ENCODE results near the gene LPCAT3. TPM values are rescaled to one million over a fixed set of nuclear protein-coding genes. Genes with fewer than 3 reads are reported as not detected.

The LPCAT3 gene, protein sequence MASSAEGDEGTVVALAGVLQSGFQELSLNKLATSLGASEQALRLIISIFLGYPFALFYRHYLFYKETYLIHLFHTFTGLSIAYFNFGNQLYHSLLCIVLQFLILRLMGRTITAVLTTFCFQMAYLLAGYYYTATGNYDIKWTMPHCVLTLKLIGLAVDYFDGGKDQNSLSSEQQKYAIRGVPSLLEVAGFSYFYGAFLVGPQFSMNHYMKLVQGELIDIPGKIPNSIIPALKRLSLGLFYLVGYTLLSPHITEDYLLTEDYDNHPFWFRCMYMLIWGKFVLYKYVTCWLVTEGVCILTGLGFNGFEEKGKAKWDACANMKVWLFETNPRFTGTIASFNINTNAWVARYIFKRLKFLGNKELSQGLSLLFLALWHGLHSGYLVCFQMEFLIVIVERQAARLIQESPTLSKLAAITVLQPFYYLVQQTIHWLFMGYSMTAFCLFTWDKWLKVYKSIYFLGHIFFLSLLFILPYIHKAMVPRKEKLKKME
- 10 to 100 TPM; 14.0 to 22.2 (median 19.2) TPM for total RNA-seq
- polyA plus RNA-seq = 17.8 TPM
- long read RNA-seq, donor 1, transcript LPCAT3-201 (13 exons, 2,268 nt) = major isoform, 37 of 47 reads
- long read RNA-seq, donor 1, partial matches to known transcripts = 5 of 47 reads
- long read RNA-seq, donor 1, other reads (novel, unspliced or antisense) = 5 of 47 reads
- long read RNA-seq, donor 2, transcript LPCAT3-201 (13 exons, 2,268 nt) = major isoform, 6 of 6 reads
- long read RNA-seq, donor 2, partial matches to known transcripts = 0 of 6 reads
- long read RNA-seq, donor 2, other reads (novel, unspliced or antisense) = 0 of 6 reads
- long read RNA-seq, donor 3, transcript LPCAT3-201 (13 exons, 2,268 nt) = major isoform, 97 of 120 reads
- long read RNA-seq, donor 3, partial matches to known transcripts = 12 of 120 reads
- long read RNA-seq, donor 3, other reads (novel, unspliced or antisense) = 11 of 120 reads
- long read RNA-seq, donor 4, transcript LPCAT3-201 (13 exons, 2,268 nt) = major isoform, 28 of 31 reads
- long read RNA-seq, donor 4, partial matches to known transcripts = 0 of 31 reads
- long read RNA-seq, donor 4, other reads (novel, unspliced or antisense) = 2 of 31 reads

DNA sequence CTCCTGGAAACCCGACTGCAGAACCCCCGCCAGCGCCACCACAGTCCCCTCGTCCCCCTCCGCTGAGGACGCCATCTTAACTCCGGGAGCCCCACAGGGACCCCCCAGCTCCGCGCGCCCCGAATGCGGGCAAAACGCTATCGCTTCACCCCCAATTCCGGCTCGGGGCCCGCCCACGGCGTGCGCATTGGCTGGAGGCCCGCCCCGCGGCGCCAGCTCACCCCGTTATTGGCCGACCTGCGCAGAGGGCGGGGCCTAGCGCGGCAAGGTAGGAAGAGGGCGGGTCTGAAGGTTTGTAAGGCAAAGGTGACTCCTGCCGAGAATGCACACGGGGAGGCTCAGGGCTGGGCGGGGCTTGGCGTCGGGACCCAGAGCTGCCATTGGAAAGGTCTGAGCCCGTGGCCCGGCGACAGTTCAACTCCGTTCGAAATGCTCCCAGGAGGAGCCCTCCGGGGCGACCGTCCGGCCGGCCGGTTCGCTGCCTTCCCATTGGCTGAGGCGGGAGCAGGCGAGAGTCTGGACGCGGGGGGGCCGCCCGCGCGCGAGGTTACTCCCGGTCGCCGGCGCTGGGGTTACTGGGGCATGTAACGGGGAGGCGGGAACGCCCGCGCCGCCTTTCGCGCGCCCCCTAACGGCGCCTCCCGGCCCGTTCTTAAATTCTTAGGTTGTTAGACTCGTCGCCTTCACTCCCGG, at the start of gene LPCAT3:
LPCAT3 (minus strand) TSS at position 127 of the 693 bp plus-strand sequence; CDS start at position 75, 52 bp downstream.
- ATAC-seq (peak; percentile 98), DNase-seq (peak; percentile 98 to 99 (median 99))
- Histone ChIP-seq H3K4me3 (ENCODE audit: low read length) (peak within 1 kb of the TSS; percentile 50), H3K4me1 (ENCODE audit: control insufficient read depth, insufficient read depth, low read length) (no peaks in the 10 kb centered on the region), H3K27ac (ENCODE audit: low read length) (peak within 1 kb of the TSS; percentile 93), H3K9me3 (ENCODE audit: control insufficient read depth, low read length) (no peaks in the 10 kb centered on the region), H3K27me3 (ENCODE audit: control insufficient read depth, insufficient read depth) (no peaks in the 10 kb centered on the region)
- intact Hi-C loops (cut with DNase I) = loop anchor here in 1 of 4 donors (5.0 kb wide), 1 partner anchor 46 kb away; the partner anchor contains the start of genes EMG1 and PHB2
- WGBS = under 1% methylated on average over 77 of the region's 77 CpGs

DNA sequence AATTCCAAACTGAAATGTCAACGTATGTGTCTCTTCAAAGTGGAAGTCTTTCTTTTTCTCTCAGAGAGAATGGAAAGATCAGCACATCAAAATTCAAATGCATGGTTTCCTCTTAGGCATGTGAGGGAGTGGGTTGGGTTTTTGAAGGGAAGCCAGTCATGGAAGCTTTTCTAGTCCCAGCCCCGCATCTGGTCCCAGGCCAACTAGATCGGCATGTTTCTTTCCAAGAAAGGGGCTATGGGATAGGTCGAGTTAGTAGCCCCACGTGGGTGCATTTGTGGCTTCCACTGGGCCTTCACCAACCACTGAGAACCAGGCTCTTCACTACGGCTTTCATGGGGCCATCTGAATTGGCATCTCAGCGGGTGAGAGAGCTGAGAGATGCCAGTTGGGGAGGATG, 48.8 kb upstream of the LPCAT3 start:
- no peak for DNase-seq
- peaks cover 11% of the 10 kb centered on the region for H3K4me1 ChIP-seq (ENCODE audit: control insufficient read depth, insufficient read depth, low read length)
- 81% methylated on average over 7 of the region's 7 CpGs for WGBS
- no peaks in the 10 kb centered on the region for H3K27me3 ChIP-seq (ENCODE audit: control insufficient read depth, insufficient read depth)
- H3K4me3 ChIP-seq (ENCODE audit: low read length) = no peak overlapping the region
- H3K27ac ChIP-seq (ENCODE audit: low read length) = no peak overlapping the region
- intact Hi-C loops (cut with DNase I) = no loop called here
- no peak for ATAC-seq
- H3K9me3 ChIP-seq (ENCODE audit: control insufficient read depth, low read length) = no peaks in the 10 kb centered on the region

DNA sequence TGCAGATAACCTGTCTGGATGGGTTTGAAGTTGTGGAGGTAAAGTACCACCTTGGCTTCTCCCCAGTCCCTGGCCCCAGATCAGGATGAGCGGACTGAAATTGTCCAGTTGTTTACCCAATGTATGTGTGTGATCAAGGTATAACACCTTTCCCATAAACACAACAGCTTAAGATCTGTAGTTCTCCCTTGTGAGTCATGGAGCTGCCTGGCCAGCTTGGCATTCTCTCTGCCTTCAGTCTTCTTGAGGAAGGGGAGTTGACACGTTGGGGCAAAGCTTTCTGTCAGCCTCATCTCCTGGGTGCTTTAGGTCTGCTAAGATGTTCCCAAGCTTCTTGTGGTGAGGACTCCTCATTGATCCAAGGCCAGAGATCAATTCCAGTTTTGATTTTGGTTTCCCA, 48.3 kb upstream of the LPCAT3 start:
- no peak for ATAC-seq
- Histone ChIP-seq H3K27me3 (ENCODE audit: control insufficient read depth, insufficient read depth) (no peaks in the 10 kb centered on the region), H3K9me3 (ENCODE audit: control insufficient read depth, low read length) (no peaks in the 10 kb centered on the region), H3K27ac (ENCODE audit: low read length) (no peak overlapping the region), H3K4me3 (ENCODE audit: low read length) (no peak overlapping the region), H3K4me1 (ENCODE audit: control insufficient read depth, insufficient read depth, low read length) (peaks cover 11% of the 10 kb centered on the region)
- intact Hi-C loops (cut with DNase I) = no loop called here
- DNase-seq = no peak
- 94% methylated on average over 2 of the region's 2 CpGs for WGBS

DNA sequence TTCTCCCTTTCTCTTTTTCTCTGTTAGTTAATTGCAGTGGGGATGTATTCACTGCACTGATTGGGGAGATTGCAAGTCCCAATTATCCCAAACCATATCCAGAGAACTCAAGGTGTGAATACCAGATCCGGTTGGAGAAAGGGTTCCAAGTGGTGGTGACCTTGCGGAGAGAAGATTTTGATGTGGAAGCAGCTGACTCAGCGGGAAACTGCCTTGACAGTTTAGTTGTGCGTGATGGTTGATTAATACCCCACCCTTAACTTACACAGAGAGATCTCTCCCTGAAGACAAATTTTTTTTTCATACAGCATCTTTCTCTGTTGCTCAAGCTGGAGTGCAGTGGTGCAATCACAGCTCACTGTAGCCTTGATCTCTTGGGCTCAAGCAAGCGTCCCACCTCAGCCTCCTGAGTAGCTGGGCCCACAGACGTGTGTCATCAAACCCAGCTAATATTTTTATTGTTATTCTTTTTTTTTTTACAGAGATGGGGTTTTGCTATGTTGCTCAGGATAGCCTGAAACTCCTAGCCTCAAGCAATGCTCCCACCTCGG, 46.9 kb upstream of the LPCAT3 start:
- ATAC-seq (no peak), DNase-seq (no peak)
- Histone ChIP-seq H3K9me3 (ENCODE audit: control insufficient read depth, low read length) (no peaks in the 10 kb centered on the region), H3K4me3 (ENCODE audit: low read length) (no peak overlapping the region), H3K4me1 (ENCODE audit: control insufficient read depth, insufficient read depth, low read length) (peaks cover 11% of the 10 kb centered on the region), H3K27me3 (ENCODE audit: control insufficient read depth, insufficient read depth) (no peaks in the 10 kb centered on the region), H3K27ac (ENCODE audit: low read length) (no peak overlapping the region)
- WGBS = 90% methylated on average over 7 of the region's 7 CpGs
- intact Hi-C loops (cut with DNase I) = no loop called here

DNA sequence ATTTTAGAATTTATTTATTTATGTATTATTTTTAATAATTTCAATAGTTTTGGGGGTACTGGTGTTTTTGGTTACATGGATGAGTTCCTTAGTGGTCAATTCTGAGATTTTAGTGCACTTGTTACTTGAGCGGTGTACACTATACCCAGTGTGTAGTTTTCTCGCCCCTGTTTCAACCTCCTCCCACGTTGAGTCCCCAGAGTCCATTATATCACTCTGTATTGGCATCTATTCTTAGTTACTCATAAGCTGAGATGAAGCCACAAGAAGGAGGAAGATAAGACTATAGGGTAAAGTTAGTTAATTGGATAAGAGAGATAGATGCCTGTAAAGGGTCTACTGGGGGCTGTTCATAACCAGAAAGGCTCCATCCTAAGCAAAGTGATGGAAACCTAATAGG, 46.2 kb upstream of the LPCAT3 start:
- Histone ChIP-seq H3K4me1 (ENCODE audit: control insufficient read depth, insufficient read depth, low read length) (peaks cover 11% of the 10 kb centered on the region), H3K4me3 (ENCODE audit: low read length) (no peak overlapping the region), H3K27me3 (ENCODE audit: control insufficient read depth, insufficient read depth) (no peaks in the 10 kb centered on the region), H3K9me3 (ENCODE audit: control insufficient read depth, low read length) (no peaks in the 10 kb centered on the region), H3K27ac (ENCODE audit: low read length) (no peak overlapping the region)
- ATAC-seq (no peak), DNase-seq (no peak)
- WGBS = 55% methylated on average over 3 of the region's 3 CpGs
- intact Hi-C loops (cut with DNase I) = loop anchor here in 2 of 4 donors (5.0 kb wide), 2 partner anchors 43 to 48 kb away; partner anchors contain the start of gene C1RL (in 1 of the 2)

DNA sequence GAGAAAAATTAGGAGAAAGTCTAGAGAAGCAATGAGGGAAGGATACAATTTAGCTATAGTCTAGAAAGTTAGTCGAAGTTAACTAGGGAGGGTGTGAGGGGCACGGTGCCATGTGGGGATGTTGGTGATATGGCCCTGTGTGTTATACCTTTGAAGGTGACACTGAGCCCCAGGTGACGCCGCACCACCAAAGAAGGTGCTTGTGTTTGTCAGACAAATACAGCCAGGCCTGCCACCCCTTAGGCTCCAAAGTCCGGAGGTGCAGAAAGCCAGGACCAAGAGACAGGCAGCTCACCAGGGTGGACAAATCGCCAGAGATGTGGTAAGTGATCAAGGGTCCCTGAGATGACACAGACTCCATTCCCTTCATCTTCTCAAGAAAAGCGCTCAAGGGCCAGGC, 43.3 kb upstream of the LPCAT3 start:
- Histone ChIP-seq H3K27me3 (ENCODE audit: control insufficient read depth, insufficient read depth) (no peaks in the 10 kb centered on the region), H3K4me3 (ENCODE audit: low read length) (peak overlapping the region; percentile 44), H3K4me1 (ENCODE audit: control insufficient read depth, insufficient read depth, low read length) (no peaks in the 10 kb centered on the region), H3K27ac (ENCODE audit: low read length) (no peak overlapping the region), H3K9me3 (ENCODE audit: control insufficient read depth, low read length) (no peaks in the 10 kb centered on the region)
- ATAC-seq (no peak), DNase-seq (no peak)
- intact Hi-C loops (cut with DNase I) = loop anchor here in 2 of 4 donors (5.0 kb wide), 2 partner anchors 46 to 51 kb away; partner anchors contain the start of gene C1RL (in 1 of the 2)
- 95% methylated on average over 7 of the region's 7 CpGs for WGBS

DNA sequence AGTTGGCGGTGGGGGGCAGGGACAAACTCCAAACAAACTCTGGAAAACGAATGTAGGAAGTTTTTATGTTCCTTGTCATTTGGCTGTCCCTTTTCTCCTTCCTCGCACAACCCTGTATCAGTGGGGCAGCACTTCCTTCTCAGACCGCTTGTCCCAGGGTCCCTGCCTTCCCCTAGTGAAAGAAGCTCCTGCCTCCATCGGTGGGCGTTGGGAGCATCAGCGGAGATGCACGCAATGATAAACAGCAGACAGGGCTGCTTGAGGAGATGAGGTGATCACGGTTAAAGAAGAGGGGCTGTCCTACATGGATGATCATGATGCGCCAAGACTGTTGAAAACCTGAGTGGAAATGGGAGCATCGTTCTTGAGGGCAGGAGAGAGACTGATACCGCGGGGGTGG, 42.9 kb upstream of the LPCAT3 start:
- intact Hi-C loops (cut with DNase I) = loop anchor here in 2 of 4 donors (5.0 kb wide), 2 partner anchors 46 to 51 kb away; partner anchors contain the start of gene C1RL (in 1 of the 2)
- Histone ChIP-seq H3K4me1 (ENCODE audit: control insufficient read depth, insufficient read depth, low read length) (no peaks in the 10 kb centered on the region), H3K27ac (ENCODE audit: low read length) (peak overlapping the region; percentile 15), H3K9me3 (ENCODE audit: control insufficient read depth, low read length) (no peaks in the 10 kb centered on the region), H3K27me3 (ENCODE audit: control insufficient read depth, insufficient read depth) (no peaks in the 10 kb centered on the region), H3K4me3 (ENCODE audit: low read length) (peak overlapping the region; percentile 44)
- DNase-seq (no peak), ATAC-seq (peak; percentile 10 to 11)
- 64% methylated on average over 13 of the region's 13 CpGs for WGBS

DNA sequence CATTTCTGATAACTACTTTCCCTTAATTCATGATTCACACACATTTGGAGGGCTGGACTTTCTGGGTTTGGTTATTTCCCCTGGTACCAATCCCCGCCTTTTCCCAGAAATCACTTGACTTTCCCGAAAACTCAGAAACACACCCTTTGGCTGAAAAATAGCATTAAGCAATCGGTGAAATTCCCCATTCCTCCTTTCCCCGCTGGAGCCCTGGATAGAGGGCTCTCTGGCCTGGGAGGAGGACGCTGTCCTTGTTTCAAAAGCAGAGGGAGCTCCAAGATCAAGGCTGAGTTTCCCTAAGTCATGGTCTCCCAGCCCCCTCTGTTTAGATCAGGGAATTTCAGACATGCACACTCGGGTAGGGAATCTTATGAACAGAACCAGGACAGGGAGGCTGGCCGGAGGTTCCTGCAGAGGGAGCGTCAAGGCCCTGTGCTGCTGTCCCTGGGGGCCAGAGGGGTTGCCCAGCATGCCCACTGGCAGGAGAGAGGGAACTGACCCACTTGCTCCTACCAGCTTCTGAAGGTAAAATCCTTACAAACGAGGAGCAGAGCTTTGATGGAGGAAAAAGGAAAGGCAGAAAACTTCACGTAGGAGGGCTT, 42.2 kb upstream of the LPCAT3 start, which contains the start of gene C1S:
C1S (plus strand) TSS at position 366 of the 602 bp plus-strand sequence. CDS start 1,195 bp downstream, outside the sequence.
- WGBS = 17% methylated on average over 10 of the region's 10 CpGs
- peak; percentile 98 for ATAC-seq
- H3K27ac ChIP-seq (ENCODE audit: low read length) = peak within 1 kb of the TSS; percentile 92
- peak within 1 kb of the TSS; percentile 44 for H3K4me3 ChIP-seq (ENCODE audit: low read length)
- H3K9me3 ChIP-seq (ENCODE audit: control insufficient read depth, low read length) = no peaks in the 10 kb centered on the region
- peak; percentile 77 to 86 (median 84) for DNase-seq
- H3K4me1 ChIP-seq (ENCODE audit: control insufficient read depth, insufficient read depth, low read length) = no peaks in the 10 kb centered on the region
- no peaks in the 10 kb centered on the region for H3K27me3 ChIP-seq (ENCODE audit: control insufficient read depth, insufficient read depth)
- intact Hi-C loops (cut with DNase I) = loop anchor here in 2 of 4 donors (5.0 kb wide), 2 partner anchors 47 to 52 kb away; partner anchors contain the start of gene C1RL (in 1 of the 2)

DNA sequence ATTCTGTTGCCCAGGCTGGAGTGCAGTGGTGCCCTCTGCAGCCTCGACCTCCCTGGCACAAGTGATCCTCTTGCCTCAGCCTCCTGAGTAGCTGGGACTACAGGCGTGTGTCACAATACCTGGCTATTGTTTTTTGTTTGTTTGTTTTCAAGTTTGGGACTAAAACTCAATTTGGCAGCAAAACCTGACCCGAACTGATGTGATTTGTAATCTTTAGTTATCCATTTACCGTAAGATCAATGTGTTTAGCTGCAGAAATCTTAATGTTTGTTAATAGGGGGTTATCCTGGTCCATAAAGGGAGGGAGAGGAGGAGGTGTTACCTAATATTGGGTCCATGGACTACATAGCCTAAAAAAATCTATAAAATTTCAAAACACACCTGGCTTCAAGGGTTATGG, 41.5 kb upstream of the LPCAT3 start:
- DNase-seq (no peak), ATAC-seq (peak in 1 of 2 donors; percentile 5)
- Histone ChIP-seq H3K4me3 (ENCODE audit: low read length) (no peak overlapping the region), H3K27me3 (ENCODE audit: control insufficient read depth, insufficient read depth) (no peaks in the 10 kb centered on the region), H3K4me1 (ENCODE audit: control insufficient read depth, insufficient read depth, low read length) (no peaks in the 10 kb centered on the region), H3K27ac (ENCODE audit: low read length) (no peak overlapping the region), H3K9me3 (ENCODE audit: control insufficient read depth, low read length) (no peaks in the 10 kb centered on the region)
- 93% methylated on average over 4 of the region's 4 CpGs for WGBS
- intact Hi-C loops (cut with DNase I) = loop anchor here in 2 of 4 donors (5.0 kb wide), 2 partner anchors 48 to 53 kb away; partner anchors contain the start of gene C1RL (in 1 of the 2)
